Ishikawa (cell line): ENCODE data around the gene BANF2.

ENCODE experiments used
- CEBPB ChIP-seq: IDR thresholded peaks from 2 replicates; pipeline ENCODE4 v1.6.1; 2012
- CREB1 ChIP-seq: IDR thresholded peaks from 2 replicates; pipeline ENCODE4 v1.6.1; 2012; ENCODE audit warnings: low read depth
- EP300 ChIP-seq: IDR thresholded peaks from 2 replicates; pipeline ENCODE4 v1.6.1; 2012; ENCODE audit warnings: borderline replicate concordance
- FOXM1 ChIP-seq: IDR thresholded peaks from 2 replicates; pipeline ENCODE4 v1.6.1; 2012; ENCODE audit warnings: low read depth, borderline replicate concordance
- MAX ChIP-seq: IDR thresholded peaks from 2 replicates; pipeline ENCODE4 v1.6.1; 2012
- NFIC ChIP-seq: IDR thresholded peaks from 2 replicates; pipeline ENCODE4 v1.6.1; 2012
- RAD21 ChIP-seq: IDR thresholded peaks from 2 replicates; pipeline ENCODE4 v1.6.1; 2012; ENCODE audit warnings: low read depth
- REST ChIP-seq: IDR thresholded peaks from 2 replicates; pipeline ENCODE4 v1.6.1; 2012; ENCODE audit warnings: low read depth, mild to moderate bottlenecking
- TAF1 ChIP-seq: IDR thresholded peaks from 2 replicates; pipeline ENCODE4 v1.6.1; 2012; ENCODE audit warnings: low read depth, mild to moderate bottlenecking
- TEAD4 ChIP-seq: IDR thresholded peaks from 2 replicates; pipeline ENCODE4 v1.6.1; 2012
- USF1 ChIP-seq: IDR thresholded peaks from 2 replicates; pipeline ENCODE4 v1.6.1; 2012
- YY1 ChIP-seq: IDR thresholded peaks from 2 replicates; pipeline ENCODE4 v1.6.1; 2012; ENCODE audit warnings: low read depth
- ZBTB7A ChIP-seq: IDR thresholded peaks from 2 replicates; pipeline ENCODE4 v1.6.1; 2012; ENCODE audit warnings: low read depth

GRCh38 chr20:17725094-17725835, 25.5 kb downstream of the BANF2 start:
- TF ChIP-seq NFIC (no peak), TAF1 (no peak), MAX (no peak), USF1 (no peak), CREB1 (no peak), REST (no peak), EP300 (no peak), ZBTB7A (no peak), YY1 (no peak), FOXM1 (no peak), CEBPB (no peak), RAD21 (no peak), TEAD4 (no peak)
